ENCODE results near the gene SGMS1.

SGMS1 gene

GRCh38 chr10:50388181-50388580 is 235.6 kb downstream of the SGMS1 start:
- H2AFZ ChIP-seq (ENCODE audit: low read depth) = no peak overlapping the region
- no peaks in the 10 kb centered on the region for H3K79me2 ChIP-seq (ENCODE audit: insufficient read depth, low read depth)
- H3K4me1 ChIP-seq (ENCODE audit: low read depth, poor library complexity, severe bottlenecking) = peaks cover 8% of the 10 kb centered on the region
- H3K4me2 ChIP-seq = no peak overlapping the region
- H3K27me3 ChIP-seq (ENCODE audit: insufficient read depth, low read depth) = no peaks in the 10 kb centered on the region
- H3K36me3 ChIP-seq (ENCODE audit: insufficient read depth) = no peaks in the 10 kb centered on the region
- TF ChIP-seq, protein P1, sequence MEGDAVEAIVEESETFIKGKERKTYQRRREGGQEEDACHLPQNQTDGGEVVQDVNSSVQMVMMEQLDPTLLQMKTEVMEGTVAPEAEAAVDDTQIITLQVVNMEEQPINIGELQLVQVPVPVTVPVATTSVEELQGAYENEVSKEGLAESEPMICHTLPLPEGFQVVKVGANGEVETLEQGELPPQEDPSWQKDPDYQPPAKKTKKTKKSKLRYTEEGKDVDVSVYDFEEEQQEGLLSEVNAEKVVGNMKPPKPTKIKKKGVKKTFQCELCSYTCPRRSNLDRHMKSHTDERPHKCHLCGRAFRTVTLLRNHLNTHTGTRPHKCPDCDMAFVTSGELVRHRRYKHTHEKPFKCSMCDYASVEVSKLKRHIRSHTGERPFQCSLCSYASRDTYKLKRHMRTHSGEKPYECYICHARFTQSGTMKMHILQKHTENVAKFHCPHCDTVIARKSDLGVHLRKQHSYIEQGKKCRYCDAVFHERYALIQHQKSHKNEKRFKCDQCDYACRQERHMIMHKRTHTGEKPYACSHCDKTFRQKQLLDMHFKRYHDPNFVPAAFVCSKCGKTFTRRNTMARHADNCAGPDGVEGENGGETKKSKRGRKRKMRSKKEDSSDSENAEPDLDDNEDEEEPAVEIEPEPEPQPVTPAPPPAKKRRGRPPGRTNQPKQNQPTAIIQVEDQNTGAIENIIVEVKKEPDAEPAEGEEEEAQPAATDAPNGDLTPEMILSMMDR (conservative IDR thresholded peaks at IDR 0.05; ENCODE audit: low read depth, low read length) = no peak
- H3K4me3 ChIP-seq (IDR thresholded peaks at IDR 0.05; ENCODE audit: insufficient read depth, low read depth, low read length) = no peak overlapping the region
- no peaks in the 10 kb centered on the region for H4K20me1 ChIP-seq (ENCODE audit: insufficient read depth)
- no peak overlapping the region for H3K9ac ChIP-seq
- H3K27ac ChIP-seq = no peak overlapping the region

- Histone ChIP-seq H3K79me2 (ENCODE audit: insufficient read depth, low read depth) (no peaks in the 10 kb centered on the region), H3K27me3 (ENCODE audit: insufficient read depth, low read depth) (no peaks in the 10 kb centered on the region), H3K36me3 (ENCODE audit: insufficient read depth) (no peaks in the 10 kb centered on the region), H4K20me1 (ENCODE audit: insufficient read depth) (no peaks in the 10 kb centered on the region), H3K4me3 (IDR thresholded peaks at IDR 0.05; ENCODE audit: insufficient read depth, low read depth, low read length) (no peak overlapping the region), H2AFZ (ENCODE audit: low read depth) (no peak overlapping the region), H3K27ac (no peak overlapping the region), H3K4me2 (no peak overlapping the region), H3K9ac (no peak overlapping the region), H3K4me1 (ENCODE audit: low read depth, poor library complexity, severe bottlenecking) (peaks cover 8% of the 10 kb centered on the region)
- TF ChIP-seq, protein P1 (conservative IDR thresholded peaks at IDR 0.05; ENCODE audit: low read depth, low read length) = no peak
These were observed 236.1 kb downstream of the SGMS1 start for GRCh38 chr10:50387732-50388073.

DNA sequence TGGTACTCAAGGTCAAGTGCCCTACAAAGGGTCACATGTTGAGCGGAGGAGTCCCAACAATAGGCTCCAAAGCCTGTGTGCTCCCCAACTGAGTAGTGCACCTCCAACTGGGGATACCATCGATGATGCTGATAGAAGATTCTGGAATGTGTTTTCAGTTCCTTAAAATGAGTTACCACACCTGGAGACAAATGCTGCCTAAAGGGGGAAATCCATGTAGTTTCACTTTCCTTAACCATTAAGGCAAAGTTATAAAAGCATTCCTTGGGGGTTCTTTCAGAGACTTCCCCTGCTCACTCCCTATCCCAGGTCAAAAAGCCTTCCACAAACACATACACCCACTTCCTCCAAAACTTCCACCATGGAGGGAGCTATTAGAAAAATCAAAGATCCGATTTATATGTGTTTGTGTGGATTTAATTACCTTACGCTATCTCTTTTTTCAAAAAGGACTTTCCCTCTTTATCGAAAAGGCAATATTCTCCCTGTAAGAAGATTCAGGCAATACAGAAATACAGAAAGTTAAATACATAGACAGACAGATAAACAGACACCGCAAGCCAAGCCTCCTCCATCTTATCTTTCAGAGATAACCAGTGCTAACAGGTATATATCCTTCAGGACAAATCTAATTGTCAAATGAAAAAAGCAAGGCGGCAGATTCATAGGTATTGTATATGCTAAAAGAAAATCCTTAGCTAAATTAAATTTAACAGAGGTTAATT is 236.6 kb downstream of the SGMS1 start:
- Histone ChIP-seq H3K9ac (no peak overlapping the region), H4K20me1 (ENCODE audit: insufficient read depth) (no peaks in the 10 kb centered on the region), H3K4me3 (IDR thresholded peaks at IDR 0.05; ENCODE audit: insufficient read depth, low read depth, low read length) (no peak overlapping the region), H3K4me1 (ENCODE audit: low read depth, poor library complexity, severe bottlenecking) (peaks cover 8% of the 10 kb centered on the region), H3K4me2 (no peak overlapping the region), H3K27me3 (ENCODE audit: insufficient read depth, low read depth) (no peaks in the 10 kb centered on the region), H3K79me2 (ENCODE audit: insufficient read depth, low read depth) (no peaks in the 10 kb centered on the region), H3K27ac (no peak overlapping the region), H3K36me3 (ENCODE audit: insufficient read depth) (no peaks in the 10 kb centered on the region), H2AFZ (ENCODE audit: low read depth) (no peak overlapping the region)
- TF ChIP-seq, protein P1 (conservative IDR thresholded peaks at IDR 0.05; ENCODE audit: low read depth, low read length) = no peak

GRCh38 chr10:50385624-50386023 is 238.1 kb downstream of the SGMS1 start:
- Histone ChIP-seq H4K20me1 (ENCODE audit: insufficient read depth) (no peaks in the 10 kb centered on the region), H3K4me3 (IDR thresholded peaks at IDR 0.05; ENCODE audit: insufficient read depth, low read depth, low read length) (no peak overlapping the region), H3K9ac (no peak overlapping the region), H3K27ac (no peak overlapping the region), H3K4me1 (ENCODE audit: low read depth, poor library complexity, severe bottlenecking) (peaks cover 8% of the 10 kb centered on the region), H3K79me2 (ENCODE audit: insufficient read depth, low read depth) (no peaks in the 10 kb centered on the region), H2AFZ (ENCODE audit: low read depth) (no peak overlapping the region), H3K36me3 (ENCODE audit: insufficient read depth) (no peaks in the 10 kb centered on the region), H3K4me2 (no peak overlapping the region), H3K27me3 (ENCODE audit: insufficient read depth, low read depth) (no peaks in the 10 kb centered on the region)
- TF ChIP-seq, protein P1 (conservative IDR thresholded peaks at IDR 0.05; ENCODE audit: low read depth, low read length) = no peak

Measured in KMS-11 (cell line).